OCI-LY3 (cell line): ENCODE measurements around the gene TCAF1.

Experiments
- H2AFZ ChIP-seq: fragments of 200-600, 300-600 bp; shearing (Covaris generic); 2 replicates; pipeline ENCODE4 v1.6.0; 2014; ENCODE audit warnings: antibody characterized with exemption, low read depth, low read length
- H3K27ac ChIP-seq: fragments of 200-600, 300-600 bp; sonication (generic); 2 replicates; pipeline ENCODE4 v1.5.1; 2014; ENCODE audit warnings: mild to moderate bottlenecking, low read length, moderate library complexity, mixed read lengths
- H3K27me3 ChIP-seq: fragments of 200-600, 300-600 bp; sonication (generic); 2 replicates; pipeline ENCODE4 v1.6.1; 2014; ENCODE audit warnings: low read depth, low read length, mixed read lengths
- H3K36me3 ChIP-seq: fragments of 200-600, 300-600 bp; sonication (generic); replicated peaks from 2 replicates; pipeline ENCODE3; 2014; ENCODE audit warnings: low read depth, low read length, mixed read lengths
- H3K4me1 ChIP-seq: fragments of 300-600, 200-600 bp; sonication (generic); 2 replicates; pipeline ENCODE4 v1.6.1; 2014; ENCODE audit warnings: low read length, mixed read lengths
- H3K4me2 ChIP-seq: fragments of 200-600, 300-600 bp; sonication (generic); 2 replicates; pipeline ENCODE4 v1.6.1; 2014; ENCODE audit warnings: low read length, mixed read lengths
- H3K4me3 ChIP-seq: fragments of 300-600, 200-600 bp; sonication (generic); 2 replicates; pipeline ENCODE4 v1.5.1; 2014; ENCODE audit warnings: antibody characterized with exemption, mild to moderate bottlenecking, low read length, moderate library complexity
- H3K79me2 ChIP-seq: fragments of 300-600, 200-600 bp; shearing (Covaris generic); 2 replicates; pipeline ENCODE4 v1.6.1; 2014; ENCODE audit warnings: mild to moderate bottlenecking, low read length, mixed read lengths
- H3K9ac ChIP-seq: fragments of 300-600, 200-600 bp; shearing (Covaris generic); 2 replicates; pipeline ENCODE4 v1.6.0; 2014; ENCODE audit warnings: mild to moderate bottlenecking, low read length, moderate library complexity
- H3K9me3 ChIP-seq: fragments of 200-600, 300-600 bp; shearing (Covaris generic); 2 replicates; pipeline ENCODE4 v1.6.1; 2014; ENCODE audit warnings: low read length, mixed read lengths; ENCODE audit not compliant: insufficient read depth
- H4K20me1 ChIP-seq: fragments of 200-600, 300-600 bp; sonication (generic); 2 replicates; pipeline ENCODE4 v1.6.1; 2016; ENCODE audit warnings: low read length, mixed read lengths; ENCODE audit not compliant: insufficient read depth
- CTCF ChIP-seq: fragments of 200-600, 300-600 bp; sonication (generic); IDR thresholded peaks from 2 replicates; pipeline ENCODE4 v1.5.1; 2014; ENCODE audit warnings: antibody characterized with exemption, low read length, low read depth
- EZH2phosphoT487 ChIP-seq: fragments of 200-600 bp; shearing (Covaris generic); IDR thresholded peaks from 2 replicates; pipeline ENCODE4 v1.6.1; 2018; ENCODE audit warnings: antibody characterized with exemption, mixed run types, low read depth

Gene TCAF1

GRCh38 chr7:143906895-143907294 lies 4.9 kb upstream of the TCAF1 start:
- Histone ChIP-seq H3K4me2 (no peak overlapping the region), H3K36me3 (no peaks in the 10 kb centered on the region), H3K27me3 (peaks cover 22% of the 10 kb centered on the region; the same call in 1 of the 2 replicates), H3K4me1 (0 out of 2 replicates have a peak, but pooled peaks cover 3% of the 10 kb centered on the region), H3K4me3 (no peak overlapping the region), H2AFZ (no peak overlapping the region), H3K79me2 (no peaks in the 10 kb centered on the region), H3K9me3 (no peaks in the 10 kb centered on the region), H3K9ac (no peak overlapping the region), H4K20me1 (no peaks in the 10 kb centered on the region), H3K27ac (no peak overlapping the region)
- TF ChIP-seq CTCF (no peak), EZH2phosphoT487 (no peak)

- Histone ChIP-seq H3K36me3 (no peaks in the 10 kb centered on the region), H2AFZ (no peak overlapping the region), H3K27me3 (peaks cover 21% of the 10 kb centered on the region; the same call in 1 of the 2 replicates), H3K4me2 (no peak overlapping the region), H3K9me3 (no peaks in the 10 kb centered on the region), H3K4me1 (0 out of 2 replicates have a peak, but pooled peaks cover 3% of the 10 kb centered on the region), H3K4me3 (no peak overlapping the region), H3K9ac (no peak overlapping the region), H3K27ac (no peak overlapping the region), H4K20me1 (no peaks in the 10 kb centered on the region), H3K79me2 (peaks cover 3% of the 10 kb centered on the region; the same call in 1 of the 2 replicates)
- TF ChIP-seq CTCF (no peak), EZH2phosphoT487 (no peak)
Observed at GRCh38 chr7:143906151-143906550, 4.2 kb upstream of the TCAF1 start.

- H3K4me3 ChIP-seq: no peak overlapping the region
Observed at GRCh38 chr7:143905509-143905908, 3.5 kb upstream of the TCAF1 start.

GRCh38 chr7:143902332-143902899 lies 440 bp upstream of the TCAF1 start:
- Histone ChIP-seq H3K27ac (no peak overlapping the region), H3K4me3 (peak overlapping the region; percentile 91), H4K20me1 (no peaks in the 10 kb centered on the region), H3K4me1 (peaks cover 8% of the 10 kb centered on the region), H3K36me3 (no peaks in the 10 kb centered on the region), H3K27me3 (no peaks in the 10 kb centered on the region), H3K9ac (peak overlapping the region; percentile 85), H3K4me2 (peak overlapping the region; percentile 80), H3K9me3 (no peaks in the 10 kb centered on the region), H2AFZ (peak overlapping the region; percentile 94), H3K79me2 (peaks cover 17% of the 10 kb centered on the region)
- TF ChIP-seq EZH2phosphoT487: no peak
- no peak for TF ChIP-seq CTCF

More at GRCh38 chr7:143905509-143905908, 3.5 kb upstream of the TCAF1 start:
- Histone ChIP-seq H3K27ac (no peak overlapping the region), H3K9ac (no peak overlapping the region), H3K9me3 (no peaks in the 10 kb centered on the region), H3K27me3 (peaks cover 19% of the 10 kb centered on the region; the same call in 1 of the 2 replicates), H4K20me1 (no peaks in the 10 kb centered on the region), H3K79me2 (peaks cover 10% of the 10 kb centered on the region), H3K36me3 (no peaks in the 10 kb centered on the region), H2AFZ (no peak overlapping the region), H3K4me1 (peaks cover 7% of the 10 kb centered on the region), H3K4me2 (no peak overlapping the region)
- no peak for TF ChIP-seq EZH2phosphoT487
- no peak for TF ChIP-seq CTCF
